ENCODE measurements around the gene CCDC197. TPM values are rescaled to one million over a fixed set of nuclear protein-coding genes. Genes with fewer than 3 reads are reported as not detected.

The CCDC197 gene
- polyA plus RNA-seq (2013, experiment 1 of 2; ENCODE audit: insufficient read length): not detected
- polyA plus RNA-seq (2013, experiment 2 of 2; ENCODE audit: insufficient read length): not detected

- no peak for DNase-seq
Measured at GRCh38 chr14:93997082-93997481, at the start of gene CCDC197. CCDC197 (plus strand) TSS chr14:93997301; CDS start chr14:93998132, 831 bp downstream.

- DNase-seq: no peak
Measured at GRCh38 chr14:93949511-93950075, 47.5 kb upstream of the CCDC197 start.

- no peak for DNase-seq
Measured at GRCh38 chr14:93950948-93951634, 46.0 kb upstream of the CCDC197 start.

GRCh38 chr14:93951635-93952540 lies 45.2 kb upstream of the CCDC197 start:
- no peak for DNase-seq

DNA sequence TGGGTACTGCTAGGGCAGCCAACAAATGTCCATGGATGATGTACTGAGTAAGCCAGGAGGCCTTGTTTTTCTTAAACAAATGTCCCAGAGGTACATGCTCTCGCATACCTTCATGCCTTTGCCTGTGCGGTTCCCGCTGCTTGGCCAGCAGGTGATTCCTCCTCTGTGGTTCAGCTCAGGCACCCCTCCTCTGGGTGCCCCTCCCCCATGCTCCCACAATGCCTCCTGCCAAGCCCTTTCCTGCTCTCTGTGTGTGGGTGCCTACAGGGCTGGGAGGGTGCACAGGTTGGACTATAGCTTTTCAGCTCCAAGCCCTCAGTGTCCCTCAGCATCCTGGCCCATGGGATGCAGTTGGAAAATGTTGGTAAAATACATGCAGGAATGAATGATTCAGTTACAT lies 44.3 kb upstream of the CCDC197 start:
- DNase-seq: no peak

DNA sequence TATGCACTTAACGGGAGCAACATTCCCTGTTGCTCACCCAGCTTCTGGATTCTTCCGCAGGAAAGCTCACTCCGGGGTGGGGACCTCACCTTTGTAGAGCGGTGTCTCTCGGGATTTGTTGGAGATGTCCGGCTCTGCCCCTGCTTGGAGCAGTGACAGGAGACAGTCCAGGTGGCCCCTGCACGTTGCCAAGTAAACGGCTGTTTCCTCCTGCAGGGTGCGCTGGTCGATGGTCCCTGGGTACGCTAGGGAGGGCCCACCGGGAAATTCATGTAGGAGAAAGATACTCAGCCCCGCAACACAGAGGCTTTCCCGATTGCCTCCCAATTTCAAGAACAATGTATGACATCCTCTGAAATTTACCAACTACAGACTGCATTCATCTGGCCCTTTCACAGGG lies 43.8 kb upstream of the CCDC197 start:
- DNase-seq: no peak

DNA sequence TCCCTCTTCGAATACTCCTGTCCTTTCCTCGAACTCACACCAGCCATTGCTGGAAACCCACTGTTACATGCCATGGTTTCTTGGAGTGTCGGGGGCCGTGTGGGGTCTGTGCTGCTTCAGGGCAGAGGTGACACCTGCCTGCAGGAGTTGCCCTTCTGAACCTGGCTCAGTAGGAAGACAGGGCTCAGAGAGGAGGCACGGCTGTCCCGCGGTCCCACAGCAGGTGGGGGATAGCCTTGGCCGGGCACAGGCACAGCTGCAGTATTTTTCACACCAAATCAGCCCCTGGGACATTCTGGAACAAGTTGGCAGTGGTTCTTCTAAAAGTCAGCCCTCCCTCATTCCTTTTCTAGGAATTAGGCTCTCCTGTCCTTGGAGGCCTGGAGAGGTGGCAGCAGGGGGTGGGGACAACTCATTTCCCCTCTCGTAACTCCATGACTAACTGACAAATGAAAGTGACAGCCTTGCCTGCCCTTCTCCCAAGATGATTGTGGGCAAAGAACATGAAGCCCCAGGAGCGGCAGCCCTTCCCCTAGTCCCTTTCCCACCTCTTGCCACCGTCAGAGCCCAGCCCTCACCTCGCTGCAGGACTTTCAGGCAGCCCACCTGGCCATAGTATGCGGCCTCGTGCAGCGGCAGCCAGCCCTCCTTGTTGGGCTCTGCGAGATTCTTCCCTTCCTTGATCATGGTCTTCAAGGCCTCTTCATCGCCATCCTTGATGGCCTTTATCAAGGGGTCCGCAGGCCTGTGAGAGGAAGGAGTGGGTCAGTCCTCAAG lies 43.2 kb upstream of the CCDC197 start:
- DNase-seq: no peak

DNA sequence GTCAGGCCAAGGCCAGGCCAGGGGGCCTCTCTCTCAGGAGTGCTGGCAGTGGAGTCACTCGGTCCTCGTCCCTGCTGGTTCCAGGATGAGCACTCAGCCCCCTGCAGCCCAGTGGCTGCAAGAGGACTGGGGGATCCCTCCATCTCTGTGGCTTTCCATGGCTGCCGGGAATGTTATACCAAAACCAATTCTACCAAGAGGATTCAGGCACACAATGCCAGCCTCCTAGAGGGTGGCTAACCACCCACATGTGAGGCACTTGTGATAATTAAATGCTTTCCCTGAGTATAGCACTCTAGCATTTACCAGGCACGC lies 42.6 kb upstream of the CCDC197 start:
- no peak for DNase-seq

DNA sequence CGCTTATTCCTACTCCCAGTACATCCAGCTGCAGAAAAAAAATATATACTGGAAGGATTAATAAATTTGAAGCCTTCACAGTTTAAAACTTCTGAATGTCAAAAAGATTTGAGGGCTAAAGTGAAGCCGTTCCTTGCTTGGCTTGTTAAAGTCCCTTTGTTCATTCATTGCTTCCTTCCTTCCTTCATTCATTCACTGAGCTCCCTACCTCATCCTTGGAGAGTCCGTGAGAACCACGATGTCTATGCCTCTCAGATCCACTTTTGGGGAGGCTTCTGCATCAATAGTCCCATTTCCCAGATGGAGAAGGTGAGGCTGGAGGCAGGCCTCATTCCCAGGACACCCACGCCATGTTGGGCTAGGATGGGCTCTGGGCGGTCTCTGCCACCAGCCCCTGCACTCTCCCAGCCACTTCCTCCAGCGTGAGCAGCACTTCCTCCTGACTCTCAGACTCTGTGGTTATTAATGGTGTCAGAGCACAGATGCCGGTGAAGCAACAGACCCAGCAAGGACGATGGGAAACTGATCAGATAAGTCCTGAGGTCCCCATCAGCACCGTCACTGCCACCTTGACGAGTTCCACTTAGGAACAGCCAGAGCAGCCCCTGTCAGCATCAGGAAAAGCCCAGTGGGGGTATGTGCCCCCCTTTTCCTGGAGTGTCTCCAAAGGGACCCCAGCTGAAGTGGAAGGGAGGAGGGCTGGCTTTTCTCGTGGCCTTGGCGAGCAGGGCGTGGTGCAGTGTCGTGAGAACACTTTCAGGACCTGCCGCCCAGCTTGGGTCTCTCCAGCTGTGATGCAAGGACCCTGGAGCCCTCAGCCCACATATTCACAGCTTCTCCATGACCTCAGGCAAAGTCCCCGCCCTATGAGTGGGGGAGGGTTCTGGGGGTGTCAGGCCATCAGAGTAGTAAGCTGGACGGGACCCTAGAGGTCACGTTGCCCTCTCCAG lies 41.9 kb upstream of the CCDC197 start:
- no peak for DNase-seq

DNA sequence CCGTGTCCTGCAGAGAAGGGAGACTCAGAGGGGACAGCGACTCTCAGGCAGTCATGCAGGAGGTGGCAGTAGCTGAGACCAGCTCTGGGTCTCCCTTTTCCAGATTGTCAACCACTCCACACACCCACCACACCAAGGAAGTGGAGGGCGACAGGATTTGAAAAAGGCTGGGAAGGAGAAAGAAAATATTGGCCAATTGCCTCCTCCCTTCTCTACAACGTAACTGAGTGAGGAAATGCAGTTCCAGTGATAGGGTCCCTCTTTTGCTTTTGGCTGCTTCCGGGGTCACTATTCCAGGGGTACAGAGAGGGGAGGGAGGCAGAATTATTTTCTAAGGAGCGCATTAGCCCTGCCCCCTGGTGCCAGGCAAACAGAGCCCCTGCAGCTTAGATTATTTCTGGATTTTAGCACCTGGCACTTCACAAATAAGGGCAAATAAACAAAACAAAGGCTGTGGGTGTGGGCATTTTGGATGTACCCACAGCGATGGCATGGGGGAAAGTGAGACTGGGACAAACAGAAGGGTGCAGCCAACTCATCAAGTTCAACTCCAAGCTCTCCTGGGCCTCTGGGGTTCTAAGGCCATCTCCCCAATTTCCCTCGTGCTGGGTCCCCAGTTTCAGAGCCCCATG lies 41.1 kb upstream of the CCDC197 start:
- DNase-seq: no peak

GRCh38 chr14:93956514-93957332 lies 40.4 kb upstream of the CCDC197 start:
- DNase-seq: no peak

- DNase-seq: no peak
Measured at GRCh38 chr14:93957333-93957710, 39.8 kb upstream of the CCDC197 start.

DNA sequence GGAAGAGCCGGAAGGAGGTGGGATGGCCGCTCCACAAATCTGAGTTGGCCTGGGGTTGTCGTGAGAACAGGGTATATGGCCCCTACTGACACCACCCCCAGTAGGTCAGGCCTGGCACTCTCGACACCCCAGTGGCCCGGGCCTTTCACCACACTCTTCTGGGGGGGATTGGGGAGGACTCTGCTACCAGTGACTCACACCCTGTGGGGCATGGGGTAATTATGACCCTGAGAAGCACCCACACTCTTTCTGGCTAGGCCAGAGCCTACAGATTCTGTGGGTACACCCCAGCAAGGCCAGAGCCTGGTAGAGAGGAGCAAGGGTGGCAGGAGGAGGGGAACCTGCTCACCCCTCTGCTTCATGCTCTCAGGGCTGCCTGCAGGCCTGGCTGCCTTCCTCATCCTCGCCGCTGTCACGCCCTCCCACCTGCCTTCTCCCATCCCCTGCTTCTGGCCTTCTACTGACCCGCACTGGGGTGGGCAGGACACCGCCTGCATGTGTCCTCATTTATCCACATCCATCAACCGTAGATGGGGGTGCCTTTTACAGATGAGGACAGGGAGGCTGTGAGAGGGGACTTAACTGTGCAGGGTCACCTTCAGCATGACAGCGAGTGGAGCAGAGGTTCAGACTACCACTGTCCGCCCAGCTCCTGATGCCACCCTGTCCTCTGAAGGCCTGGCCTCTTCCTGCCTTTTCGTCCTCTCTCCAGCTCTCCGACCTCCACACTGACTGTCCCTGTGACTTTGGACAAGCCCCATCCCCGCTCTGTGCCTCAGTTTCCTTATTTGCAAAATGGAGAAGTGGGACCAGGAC lies 39.1 kb upstream of the CCDC197 start:
- no peak for DNase-seq

GRCh38 chr14:93958567-93959238 lies 38.4 kb upstream of the CCDC197 start:
- DNase-seq: no peak

- peak; percentile 88 for DNase-seq
Measured at GRCh38 chr14:93959239-93960107, 37.6 kb upstream of the CCDC197 start.

DNA sequence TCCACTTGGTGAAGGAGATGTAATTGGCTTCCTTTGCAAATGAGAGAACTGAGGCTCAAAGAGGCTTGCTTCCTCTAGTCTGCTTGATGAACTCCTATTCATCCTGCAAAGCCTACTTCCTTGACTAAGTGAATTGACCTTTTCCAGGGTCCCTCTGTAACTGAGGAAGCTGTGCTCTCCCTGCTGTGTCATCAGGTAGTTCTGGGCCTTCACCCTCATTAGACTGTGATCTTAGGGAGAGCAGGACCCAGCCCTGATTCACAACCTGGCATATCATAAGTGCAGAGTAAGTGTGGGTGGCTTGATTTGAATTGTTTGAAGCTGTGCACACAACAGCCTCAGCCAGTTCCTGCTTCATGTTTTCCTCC lies 37.0 kb upstream of the CCDC197 start:
- no peak for DNase-seq

DNA sequence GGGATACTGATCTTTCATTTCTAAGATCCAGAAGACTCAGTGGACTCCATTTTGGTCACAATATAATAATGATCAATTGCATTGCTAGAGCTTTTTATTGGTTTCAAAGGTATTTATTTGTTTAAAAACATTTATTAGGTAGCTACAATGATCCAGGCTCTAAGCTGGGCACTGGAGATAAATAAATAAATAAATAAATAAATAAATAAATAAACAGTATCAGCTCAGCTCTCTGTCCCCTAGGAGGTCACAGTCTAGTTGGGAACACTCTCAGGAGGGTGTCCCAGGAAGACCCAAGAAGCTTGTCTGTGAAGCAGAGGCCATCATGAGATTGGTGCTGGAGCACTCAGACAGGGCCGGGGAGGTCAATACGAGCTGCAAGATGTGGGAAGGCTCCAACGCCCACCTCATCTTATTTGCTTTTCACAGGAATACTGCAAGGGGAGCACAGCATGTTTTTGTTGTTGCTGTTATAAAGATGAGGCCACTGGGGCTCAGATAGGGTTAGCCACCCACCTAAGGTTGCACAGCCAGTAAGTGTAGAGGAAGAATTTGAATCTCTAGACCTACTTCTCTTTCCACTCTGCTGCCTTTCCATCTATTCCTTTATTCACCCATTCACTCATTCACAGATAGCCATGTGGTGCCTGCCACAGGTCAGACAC lies 36.2 kb upstream of the CCDC197 start:
- no peak for DNase-seq
